Lower leg skin (tissue), 3 donors: ENCODE data around the gene PTCD3.

Experiments
- CTCF ChIP-seq, 3 donors: fragments of 450-650 bp; IDR thresholded peaks; one replicate each; pipeline ENCODE4 v1.5.1; 2016; ENCODE audit warnings: antibody characterized with exemption in 3 of 3, mild to moderate bottlenecking in 3 of 3, moderate library complexity in 2 of 3
- POLR2A ChIP-seq, 2 donors: fragments of 450-650 bp; IDR thresholded peaks; one replicate each; pipeline ENCODE4 v1.6.1; 2016 to 2017; ENCODE audit warnings: antibody characterized with exemption in 2 of 2, mild to moderate bottlenecking in 1 of 2, moderate library complexity in 1 of 2

- no peak for TF ChIP-seq CTCF (IDR thresholded peaks at IDR 0.05)
- TF ChIP-seq POLR2A (IDR thresholded peaks at IDR 0.05) = no peak
Measured at GRCh38 chr2:86143307-86143706, 37.3 kb downstream of the PTCD3 start.
